H9 (cell line): ENCODE results near the gene KIF5A. TPM values are rescaled to one million over a fixed set of nuclear protein-coding genes. Genes with fewer than 3 reads are reported as not detected.

Source experiments
- DNase-seq: peaks from one replicate; pipeline ENCODE4 v3.0.0-alpha.2; 2017
- H2AFZ ChIP-seq: one replicate; pipeline ENCODE4 v1.6.1; 2013; ENCODE audit warnings: mild to moderate bottlenecking, low read length, control low read depth, moderate library complexity
- H2AK5ac ChIP-seq: 2 replicates; pipeline ENCODE4 v1.6.1; 2013; ENCODE audit warnings: low read length, control low read depth, mixed read lengths; ENCODE audit not compliant: insufficient read length
- H2BK120ac ChIP-seq: one replicate; pipeline ENCODE4 v1.6.1; 2013; ENCODE audit warnings: low read depth, mild to moderate bottlenecking, low read length, control low read depth, inconsistent platforms; ENCODE audit not compliant: poor library complexity, severe bottlenecking
- H2BK12ac ChIP-seq: 2 replicates; pipeline ENCODE4 v1.6.1; 2013; ENCODE audit warnings: low read length, control low read depth, mixed read lengths, low read depth; ENCODE audit not compliant: insufficient read length
- H2BK15ac ChIP-seq: 2 replicates; pipeline ENCODE4 v1.6.1; 2013; ENCODE audit warnings: low read depth, low read length, control low read depth
- H2BK20ac ChIP-seq: one replicate; pipeline ENCODE4 v1.6.1; 2013; ENCODE audit warnings: low read depth, mild to moderate bottlenecking, low read length, control low read depth, inconsistent platforms; ENCODE audit not compliant: poor library complexity, severe bottlenecking
- H2BK5ac ChIP-seq: 2 replicates; pipeline ENCODE4 v1.6.1; 2013; ENCODE audit warnings: low read length, control low read depth, mixed read lengths; ENCODE audit not compliant: insufficient read length
- H3K14ac ChIP-seq: 2 replicates; pipeline ENCODE4 v1.6.1; 2013; ENCODE audit warnings: low read length, control low read depth; ENCODE audit not compliant: insufficient read depth
- H3K18ac ChIP-seq: 2 replicates; pipeline ENCODE4 v1.6.1; 2013; ENCODE audit warnings: low read depth, mild to moderate bottlenecking, mixed read lengths, low read length, control low read depth; ENCODE audit not compliant: insufficient read length
- H3K23ac ChIP-seq: 2 replicates; pipeline ENCODE4 v1.6.1; 2013; ENCODE audit warnings: low read length, control low read depth, mixed read lengths, low read depth; ENCODE audit not compliant: insufficient read length
- H3K23me2 ChIP-seq: 2 replicates; pipeline ENCODE4 v1.6.1; 2013; ENCODE audit warnings: low read depth, mild to moderate bottlenecking, mixed read lengths, low read length, control low read depth; ENCODE audit not compliant: insufficient read length, poor library complexity, severe bottlenecking
- H3K27ac ChIP-seq: 2 replicates; pipeline ENCODE4 v1.5.1; 2013; ENCODE audit warnings: low read length, control low read depth, mixed read lengths, low read depth; ENCODE audit not compliant: insufficient read length
- H3K27me3 ChIP-seq: 2 replicates; pipeline ENCODE4 v1.6.1; 2013; ENCODE audit warnings: low read length, control low read depth, inconsistent platforms; ENCODE audit not compliant: insufficient read depth
- H3K4ac ChIP-seq: 2 replicates; pipeline ENCODE4 v1.6.1; 2013; ENCODE audit warnings: low read depth, mild to moderate bottlenecking, control low read depth, inconsistent platforms, low read length, moderate library complexity
- H3K4me1 ChIP-seq: 2 replicates; pipeline ENCODE4 v1.6.1; 2013; ENCODE audit warnings: low read length, control low read depth, inconsistent platforms; ENCODE audit not compliant: insufficient read depth
- H3K4me2 ChIP-seq: 2 replicates; pipeline ENCODE4 v1.6.1; 2013; ENCODE audit warnings: low read length, control low read depth, mixed read lengths; ENCODE audit not compliant: insufficient read length, insufficient read depth
- H3K56ac ChIP-seq: 2 replicates; pipeline ENCODE4 v1.6.1; 2013; ENCODE audit warnings: low read depth, mild to moderate bottlenecking, mixed read lengths, low read length, control low read depth; ENCODE audit not compliant: insufficient read length
- H3K79me1 ChIP-seq: 2 replicates; pipeline ENCODE4 v1.6.1; 2013; ENCODE audit warnings: low read depth, mild to moderate bottlenecking, moderate library complexity, low read length, control low read depth, inconsistent platforms; ENCODE audit not compliant: insufficient read depth, poor library complexity, severe bottlenecking
- H3K79me2 ChIP-seq: 2 replicates; pipeline ENCODE4 v1.6.1; 2013; ENCODE audit warnings: low read length, control low read depth, inconsistent platforms; ENCODE audit not compliant: insufficient read depth
- H3K9ac ChIP-seq: 2 replicates; pipeline ENCODE4 v1.6.1; 2013; ENCODE audit warnings: low read length, control low read depth, mixed read lengths; ENCODE audit not compliant: insufficient read length; ENCODE audit errors: extremely low read depth
- H3K9me3 ChIP-seq: one replicate; pipeline ENCODE4 v1.6.1; 2013; ENCODE audit warnings: low read depth, low read length, inconsistent platforms; ENCODE audit not compliant: control insufficient read depth
- H3T11ph ChIP-seq: one replicate; pipeline ENCODE4 v1.6.1; 2013; ENCODE audit warnings: mild to moderate bottlenecking, low read length, control low read depth, inconsistent platforms
- H4K20me1 ChIP-seq: one replicate; pipeline ENCODE4 v1.6.1; 2013; ENCODE audit not compliant: control insufficient read depth, insufficient read length, insufficient read depth
- H4K5ac ChIP-seq: 2 replicates; pipeline ENCODE4 v1.6.1; 2013; ENCODE audit warnings: low read depth, mild to moderate bottlenecking, mixed read lengths, low read length, control low read depth; ENCODE audit not compliant: insufficient read length
- H4K8ac ChIP-seq: replicated peaks from 2 replicates; pipeline ENCODE4 v1.6.1; 2013; ENCODE audit warnings: low read length, control low read depth, mixed read lengths, low read depth; ENCODE audit not compliant: insufficient read length
- H4K91ac ChIP-seq: 2 replicates; pipeline ENCODE4 v1.6.1; 2013; ENCODE audit warnings: low read depth, mild to moderate bottlenecking, moderate library complexity, mixed read lengths, low read length, control low read depth; ENCODE audit not compliant: insufficient read length
- H3K27ac Mint-ChIP-seq, 3 experiments: 2 replicates in 2 of 3; 3 replicates in 1 of 3; pipeline ENCODE4 v1.8.0; 2020 to 2021; ENCODE audit warnings: mixed read lengths in 3 of 3, mild to moderate bottlenecking in 1 of 3, moderate library complexity in 1 of 3
- H3K27me3 Mint-ChIP-seq: 2 replicates; pipeline ENCODE4 v1.8.0; 2021; ENCODE audit warnings: low read depth, mild to moderate bottlenecking, moderate library complexity, mixed read lengths
- H3K36me3 Mint-ChIP-seq, 3 experiments: 2 replicates in 2 of 3; 3 replicates in 1 of 3; pipeline ENCODE4 v1.8.0; 2020 to 2021; ENCODE audit warnings: low read depth in 3 of 3, mixed read lengths in 3 of 3; ENCODE audit not compliant: insufficient read depth in 1 of 3
- H3K4me1 Mint-ChIP-seq, 2 experiments: 2 replicates each; pipeline ENCODE4 v1.8.0; 2020; ENCODE audit warnings: mixed read lengths in 2 of 2
- H3K4me3 Mint-ChIP-seq, 2 experiments: 2 replicates in 1 of 2; 3 replicates in 1 of 2; pipeline ENCODE4 v1.8.0; 2020 to 2021; ENCODE audit warnings: mild to moderate bottlenecking in 2 of 2, mixed read lengths in 2 of 2, moderate library complexity in 1 of 2
- H3K9me3 Mint-ChIP-seq, 2 experiments: 2 replicates in 1 of 2; 3 replicates in 1 of 2; pipeline ENCODE4 v1.8.0; 2020; ENCODE audit warnings: mild to moderate bottlenecking in 2 of 2, mixed read lengths in 2 of 2, moderate library complexity in 1 of 2
- CTCF ChIP-seq: fragments of 200-600 bp; sonication (generic); conservative IDR thresholded peaks from 3 replicates; pipeline ENCODE4 v1.8.0; 2021; ENCODE audit warnings: antibody characterized with exemption, mild to moderate bottlenecking
- WGBS: extraction: QIAGEN DNeasy Blood & Tissue Kit; methylation state at CpG from one replicate; pipeline ENCODE4 v1.1.7; 2013; ENCODE audit warnings: missing lambda C conversion rate, low lambda C conversion rate, mixed read lengths; ENCODE audit not compliant: insufficient read length; ENCODE audit errors: extremely low coverage; 5-methylcytosine and 5-hydroxymethylcytosine counted together
- total RNA-seq: library from RNA; stranded (reverse); gene quantifications from 2 replicates; pipeline ENCODE4 v1.2.1, GENCODE V29; 2021

KIF5A gene
- total RNA-seq, 1 experiment from 2014 or later = 18.5 TPM

- H3K4me1 ChIP-seq = no peaks in the 10 kb centered on the region
- H3K56ac ChIP-seq = no peak overlapping the region
- no peaks in the 10 kb centered on the region for H3K9me3 ChIP-seq
- no peak for DNase-seq
- H3K23me2 ChIP-seq = no peaks in the 10 kb centered on the region
- no peak overlapping the region for H3K23ac ChIP-seq
- no peak overlapping the region for H2BK120ac ChIP-seq
- Mint-ChIP-seq H3K9me3 (no peaks in the 10 kb centered on the region), H3K4me1 (peaks cover 0 to 2% of the 10 kb centered on the region in 2 experiments; a peak in 1 of 4 replicates), H3K4me3 (no peak overlapping the region), H3K36me3 (peaks cover 40 to 79% (median 59%) of the 10 kb centered on the region in 3 experiments; a peak in 6 of 7 replicates), H3K27ac (no peak overlapping the region), H3K27me3 (no peaks in the 10 kb centered on the region)
- no peak overlapping the region for H4K5ac ChIP-seq
- H2BK5ac ChIP-seq = no peak overlapping the region
- H3K27me3 ChIP-seq = no peaks in the 10 kb centered on the region
- WGBS = no CpG with 5 or more reads among the region's 2 CpGs
- H2BK15ac ChIP-seq = no peak overlapping the region
- H3K4me2 ChIP-seq = no peak overlapping the region
- H4K8ac ChIP-seq = no peak overlapping the region
- H4K91ac ChIP-seq = no peak overlapping the region
- no peaks in the 10 kb centered on the region for H4K20me1 ChIP-seq
- H3K4ac ChIP-seq = no peak overlapping the region
- H3K9ac ChIP-seq = no peak overlapping the region
- 0 out of 2 replicates have a peak, but pooled peaks cover 2% of the 10 kb centered on the region for H3K79me2 ChIP-seq
- H3K14ac ChIP-seq = no peak overlapping the region
- H3T11ph ChIP-seq = no peak overlapping the region
- H2AFZ ChIP-seq = no peak overlapping the region
- H2AK5ac ChIP-seq = no peak overlapping the region
- no peak for TF ChIP-seq CTCF
- no peak overlapping the region for H2BK20ac ChIP-seq
- no peaks in the 10 kb centered on the region for H3K79me1 ChIP-seq
- no peak overlapping the region for H3K27ac ChIP-seq
- no peak overlapping the region for H3K18ac ChIP-seq
- no peak overlapping the region for H2BK12ac ChIP-seq
Measured at GRCh38 chr12:57579011-57579410, 29.2 kb downstream of the KIF5A start.
